Fibroblast of skin of left quadriceps (primary cell): ENCODE measurements around the gene ACOXL.
A peak's percentile ranks its signal among the peaks of the same experiment; 100 is the strongest.

Experiments used
- DNase-seq, 2 experiments: peaks; one replicate each; pipeline ENCODE4 v3.0.0-alpha.2; 2013; ENCODE audit warnings: low read depth in 2 of 2

Gene ACOXL

DNA sequence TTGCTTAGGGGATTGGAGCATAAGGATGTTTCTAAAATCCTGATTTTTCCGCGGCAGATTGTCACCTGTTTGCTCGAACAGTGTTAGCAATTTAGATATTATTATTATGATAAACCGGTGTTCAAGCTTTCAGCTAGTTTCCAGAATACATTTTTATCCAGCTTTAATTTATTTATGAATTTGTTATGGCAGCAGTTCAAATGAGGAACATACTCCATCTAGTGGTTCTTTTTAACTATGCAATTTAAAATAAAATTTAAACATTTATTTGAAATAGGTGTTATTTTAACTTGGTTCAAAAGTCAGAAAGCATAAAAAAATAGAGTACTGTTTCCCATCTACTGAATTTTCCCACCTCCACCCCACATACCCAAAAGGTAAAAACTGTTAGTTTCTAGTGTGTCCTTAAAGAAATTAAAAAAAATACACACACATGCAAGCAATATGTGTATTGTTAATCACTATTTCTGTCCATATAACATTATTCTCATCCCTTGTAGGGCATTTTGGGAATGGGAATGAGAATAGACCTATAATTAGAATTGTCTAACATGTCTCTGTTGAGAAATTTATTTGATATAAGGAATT lies 23.2 kb downstream of the ACOXL start:
- no peak for DNase-seq

DNA sequence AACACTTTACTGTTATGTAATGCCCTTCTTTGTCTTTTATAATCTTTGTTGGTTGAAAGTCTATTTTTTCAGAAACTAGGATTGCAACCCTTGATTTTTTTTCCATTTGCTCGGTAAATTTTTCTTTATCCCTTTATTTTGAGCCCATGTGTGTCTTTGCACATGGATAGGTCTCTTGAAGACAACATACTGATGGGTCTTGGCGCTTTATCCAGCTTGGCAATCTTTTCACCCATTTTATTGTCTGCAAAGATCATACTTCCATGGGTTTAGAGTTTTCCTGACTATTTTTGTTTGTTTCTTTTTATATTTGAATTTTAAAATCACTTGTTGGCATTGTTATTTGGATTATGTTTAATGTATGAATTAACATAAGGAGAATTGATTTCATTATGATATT lies 27.0 kb downstream of the ACOXL start:
- no peak for DNase-seq

DNA sequence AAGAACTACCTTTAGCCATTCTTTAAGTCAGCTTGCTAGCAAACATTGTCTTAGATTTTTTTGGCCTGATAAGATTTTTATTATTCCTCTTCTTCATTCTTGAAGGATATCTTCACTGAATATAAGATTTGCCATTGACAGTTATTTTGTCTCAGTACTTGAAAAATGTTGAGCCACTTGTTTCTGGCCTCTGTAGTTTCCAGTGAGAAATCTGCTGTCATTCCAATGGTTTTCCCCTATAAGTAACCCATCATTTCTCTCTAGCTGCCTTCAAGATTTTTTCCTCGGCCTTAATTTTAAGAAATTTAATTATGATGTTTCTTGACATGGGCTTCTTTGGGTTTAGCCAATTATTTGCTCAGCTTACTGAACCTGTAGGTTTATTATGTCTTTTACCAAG lies 32.6 kb downstream of the ACOXL start:
- DNase-seq: no peak

DNA sequence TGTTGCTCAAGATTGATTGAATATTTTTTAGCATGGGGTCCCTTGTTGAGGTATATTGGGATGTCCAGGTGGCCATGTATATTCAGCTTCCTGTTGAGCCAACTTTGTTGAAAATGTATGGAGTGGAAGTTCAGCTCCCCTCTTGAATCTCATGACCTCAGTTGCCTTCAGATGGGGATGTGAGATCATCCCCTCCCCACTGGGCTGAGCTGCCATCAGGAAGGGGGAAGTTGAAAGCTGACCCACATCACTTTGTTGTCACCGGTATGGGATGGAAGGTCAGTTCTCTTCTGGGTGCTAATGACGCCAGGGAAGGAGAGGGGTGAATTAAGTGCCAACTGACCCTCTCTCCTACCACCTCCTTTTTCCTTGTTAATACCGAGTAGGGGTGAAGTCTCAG lies 33.9 kb downstream of the ACOXL start:
- DNase-seq: no peak

DNA sequence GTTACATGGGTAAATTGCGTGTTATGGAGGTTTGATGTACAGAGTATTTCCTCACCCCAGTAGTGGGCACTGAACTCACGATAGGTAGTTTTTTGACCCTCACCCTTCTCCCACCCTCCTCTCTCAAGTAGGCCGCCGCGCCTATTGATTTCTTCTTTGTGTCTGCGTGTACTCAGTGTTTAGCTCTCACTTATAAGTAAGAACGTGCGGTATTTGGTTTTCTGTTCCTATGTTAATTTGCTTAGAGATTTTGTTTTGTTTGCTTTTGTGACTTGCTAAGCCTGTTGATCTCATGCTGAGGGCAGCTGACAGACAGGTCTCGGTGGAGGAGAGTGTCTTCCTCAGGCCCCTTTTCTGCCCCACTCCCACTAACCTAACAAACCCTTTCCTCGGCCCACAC lies 36.2 kb downstream of the ACOXL start:
- DNase-seq: no peak

DNA sequence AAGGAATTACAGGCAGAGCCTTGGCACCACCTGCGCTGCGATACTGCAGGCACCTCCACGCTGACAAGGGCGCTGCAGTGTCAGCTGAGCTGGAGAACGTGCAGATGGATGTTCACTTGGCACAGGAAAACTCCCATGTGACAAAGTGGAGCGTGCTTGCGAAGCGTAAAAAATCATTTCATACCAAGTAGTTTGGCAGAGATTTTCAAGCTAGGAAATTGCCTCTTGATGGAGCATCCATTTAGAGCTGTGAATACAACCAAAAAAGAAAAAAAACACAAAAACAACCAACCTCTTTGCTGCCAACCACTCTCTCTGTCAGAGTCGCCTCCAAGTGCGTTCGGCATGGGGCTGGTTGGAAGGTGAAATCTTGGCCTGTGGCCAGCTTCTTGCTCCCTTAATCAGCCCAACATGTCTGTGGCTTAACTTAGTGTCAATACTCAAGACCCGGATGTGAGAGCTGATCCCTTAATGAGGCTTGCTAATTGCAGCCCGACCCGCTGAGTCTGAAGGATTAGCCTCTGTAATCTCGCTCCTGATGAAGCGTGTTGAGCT lies 38.1 kb downstream of the ACOXL start:
- DNase-seq: no peak

DNA sequence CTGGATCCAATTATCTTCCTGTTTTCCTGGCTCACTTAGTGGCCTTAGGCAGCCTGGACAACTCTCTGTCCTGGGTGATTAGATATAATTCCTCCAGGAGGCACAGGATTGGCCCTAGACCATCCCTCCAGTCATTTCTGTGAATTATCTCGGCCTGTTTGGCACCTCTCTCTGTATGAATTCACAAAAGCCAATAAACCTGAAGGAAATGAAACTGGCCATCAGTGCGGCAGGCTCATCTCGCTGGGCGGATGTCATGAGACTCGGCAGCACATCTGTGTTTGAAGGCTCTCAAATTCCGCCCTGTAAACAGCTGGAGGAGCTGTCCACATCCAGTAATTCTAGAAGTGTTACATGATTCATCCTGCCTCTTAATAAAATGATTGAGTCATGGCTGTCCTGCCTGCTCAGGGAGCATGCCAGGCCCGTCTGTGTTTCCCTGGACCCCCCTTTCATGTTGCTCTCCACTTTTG lies 38.6 kb downstream of the ACOXL start:
- peak; percentile 13 to 18 for DNase-seq

DNA sequence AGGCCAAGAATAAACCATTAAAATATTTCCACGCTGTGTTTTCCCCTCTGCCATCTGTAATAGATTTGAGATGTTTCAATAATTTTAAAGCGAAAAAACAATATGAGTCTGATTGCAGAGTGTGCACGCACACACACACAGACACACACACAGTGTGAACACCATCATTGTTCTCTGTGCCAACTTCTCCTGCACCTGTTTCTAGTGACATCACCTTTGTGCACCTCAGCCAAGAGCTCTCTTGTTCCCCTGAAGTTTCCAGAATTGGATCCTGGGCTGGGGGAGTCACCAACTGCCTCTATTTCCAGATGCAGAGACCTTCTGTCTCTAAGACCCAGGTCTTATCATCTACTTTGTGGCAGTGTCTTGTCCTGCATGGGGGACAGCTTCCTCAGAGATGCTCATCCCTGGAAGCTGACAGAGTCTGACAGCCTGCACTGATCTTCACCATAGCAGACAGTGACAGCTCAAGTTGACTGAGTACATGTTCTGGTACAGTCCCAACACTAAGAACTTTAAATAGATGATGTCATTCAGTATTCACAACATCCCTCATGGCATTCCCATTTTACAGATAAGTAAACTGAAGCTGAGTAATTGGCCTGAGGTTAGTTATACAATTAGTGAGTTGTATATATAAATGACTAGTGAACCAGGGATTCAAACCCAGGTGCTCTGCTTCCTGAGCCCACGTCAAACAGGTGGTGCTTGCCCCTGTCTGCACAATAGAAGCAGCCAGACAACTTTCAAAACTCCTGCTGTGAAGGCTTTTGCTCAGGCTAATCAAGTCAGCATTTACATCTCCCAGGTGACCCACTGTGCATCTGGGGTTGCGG lies 39.4 kb downstream of the ACOXL start:
- DNase-seq: no peak

DNA sequence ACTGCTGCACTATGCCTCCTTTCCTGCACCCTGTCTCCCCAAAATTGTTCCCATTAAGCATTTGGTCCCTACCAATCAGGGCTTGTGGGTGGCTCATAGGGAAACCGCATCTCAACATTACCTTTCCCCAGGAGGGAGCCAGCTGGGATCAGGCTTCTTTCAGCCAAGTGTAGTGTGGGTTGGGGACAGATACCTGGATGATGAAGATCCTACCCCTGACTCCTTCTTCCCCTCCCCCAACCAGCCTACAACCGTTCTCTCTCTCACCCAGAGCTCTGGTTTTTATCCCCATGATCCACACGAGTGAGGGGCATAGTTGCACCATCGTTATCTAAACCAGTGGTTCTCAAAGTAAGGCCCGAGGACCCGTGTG lies 40.0 kb downstream of the ACOXL start:
- no peak for DNase-seq

DNA sequence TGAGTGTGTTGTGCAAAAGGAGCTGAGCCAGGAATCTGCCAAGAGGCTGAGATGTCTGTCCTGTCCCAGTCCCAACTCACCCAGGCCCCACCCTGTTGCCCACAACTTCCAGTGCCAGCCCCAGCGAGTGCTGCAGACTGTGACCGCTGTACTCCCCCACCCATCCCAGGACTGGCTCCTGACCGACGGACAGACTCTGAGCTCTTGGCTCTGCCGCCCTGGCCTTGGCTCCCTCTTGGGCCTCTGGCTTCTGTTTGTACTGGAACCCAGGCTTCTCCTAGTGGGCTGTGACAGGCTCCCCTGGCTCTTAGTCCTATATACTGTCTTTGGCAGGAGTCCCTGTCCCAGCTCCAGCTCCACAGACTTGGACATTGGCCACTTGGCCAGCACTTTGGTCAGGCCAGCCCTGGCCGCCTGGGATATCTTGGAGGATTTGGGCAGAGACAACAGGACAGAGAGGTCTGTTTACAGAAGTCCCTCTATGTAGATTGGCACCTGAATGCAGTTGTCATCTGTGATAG lies 41.1 kb downstream of the ACOXL start:
- no peak for DNase-seq

DNA sequence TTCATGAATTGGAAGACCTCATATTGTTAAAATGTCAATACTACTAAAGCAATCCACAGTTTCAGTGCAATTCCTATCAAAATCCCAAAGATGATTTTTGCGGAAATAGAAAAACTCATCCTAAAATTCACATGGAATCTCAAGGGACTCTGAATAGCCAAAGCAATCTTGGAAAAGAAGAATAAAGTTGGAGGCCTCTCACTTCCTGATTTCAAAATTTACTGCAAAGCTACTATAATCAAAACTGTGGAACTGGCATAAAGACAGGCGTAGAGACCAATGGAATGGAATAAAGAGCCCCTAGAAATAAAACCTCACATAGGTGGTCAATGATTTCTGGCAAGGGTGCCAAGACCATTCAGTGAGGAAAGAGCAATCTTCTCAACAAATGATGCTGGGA lies 42.3 kb downstream of the ACOXL start:
- no peak for DNase-seq

DNA sequence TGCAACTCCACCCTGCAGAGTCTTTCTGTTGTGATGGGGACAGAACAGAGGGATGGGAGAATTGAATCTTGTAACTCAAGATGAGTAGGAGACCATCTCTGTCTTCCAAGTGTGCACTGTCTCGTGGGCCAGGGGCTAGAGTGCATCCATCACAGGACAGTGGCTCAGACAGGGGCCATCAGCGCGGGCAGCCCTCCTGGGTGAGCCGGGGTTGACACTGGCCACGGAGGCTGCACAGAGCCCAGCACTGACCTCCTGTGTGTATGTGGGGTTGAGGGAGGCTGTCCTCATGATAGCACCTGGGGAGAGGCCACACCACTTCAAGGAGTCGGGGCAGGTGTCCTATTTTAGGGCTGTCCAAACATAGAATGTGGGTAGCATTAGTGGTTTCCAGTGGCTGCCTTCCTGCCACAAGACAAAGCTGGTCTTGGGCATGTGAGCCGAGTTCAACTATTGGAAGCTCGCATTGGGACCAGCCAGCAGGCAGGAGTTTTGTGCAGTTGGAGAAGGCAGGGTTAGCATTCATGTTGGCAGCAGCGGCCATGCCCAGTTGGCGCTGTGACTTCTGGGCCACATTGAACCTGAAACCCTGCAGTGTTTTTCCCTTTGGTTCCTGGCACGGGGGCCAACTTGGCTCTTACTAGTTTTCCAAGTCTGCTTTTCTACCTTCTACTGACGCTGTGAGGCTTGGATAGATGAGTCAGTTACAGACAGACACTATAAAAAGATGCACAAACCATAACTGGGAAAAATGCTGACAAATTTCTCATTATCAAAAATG lies 45.3 kb downstream of the ACOXL start:
- DNase-seq: no peak

DNA sequence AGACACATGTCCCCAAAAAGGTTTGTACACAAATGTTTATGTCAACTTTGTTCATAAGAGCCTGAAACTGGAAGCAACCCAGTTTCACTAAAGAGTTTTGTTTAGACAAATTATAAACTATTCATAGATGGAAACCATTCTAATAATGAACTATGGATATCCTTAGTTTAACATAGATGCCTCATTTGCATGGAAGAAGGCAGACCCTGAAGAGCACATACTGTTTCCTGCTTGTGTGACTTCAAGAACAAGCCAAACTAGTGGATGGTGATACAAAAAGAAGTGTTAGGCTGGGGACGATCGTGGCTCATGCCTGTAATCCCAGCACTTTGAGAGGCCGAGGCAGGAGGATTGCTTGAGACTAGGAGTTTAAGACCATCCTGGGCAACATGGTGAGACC lies 48.1 kb downstream of the ACOXL start:
- no peak for DNase-seq

DNA sequence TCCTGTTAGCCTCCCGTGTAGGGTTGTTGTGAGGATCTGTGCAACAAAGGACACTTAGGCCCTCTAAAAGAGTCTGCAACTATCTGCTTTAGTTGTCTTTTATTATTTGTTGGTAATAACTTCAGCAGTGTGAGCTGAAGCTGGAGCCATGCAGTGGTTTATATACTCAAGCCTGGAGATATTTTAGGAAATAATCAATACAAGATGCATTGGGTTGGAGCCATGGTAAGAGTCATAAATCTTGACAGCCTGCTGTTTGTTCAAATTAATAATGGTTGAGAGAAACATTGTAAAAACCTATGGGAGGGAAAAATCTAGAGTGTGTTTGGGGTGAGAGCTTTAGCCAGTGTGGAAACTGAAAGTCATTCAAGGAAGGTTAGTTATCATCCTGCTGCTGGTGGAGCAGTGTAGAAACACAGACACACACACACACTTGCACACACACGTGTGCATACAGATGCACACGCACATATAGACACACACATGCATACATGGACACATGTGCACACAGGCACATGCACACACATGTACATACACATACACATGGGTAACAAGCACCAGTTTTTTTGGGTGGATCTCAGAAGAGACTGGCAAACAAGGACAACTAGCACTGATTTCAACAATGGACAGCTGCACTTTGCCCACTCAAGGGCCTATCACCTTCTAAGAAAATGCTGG lies 51.0 kb downstream of the ACOXL start:
- no peak for DNase-seq

DNA sequence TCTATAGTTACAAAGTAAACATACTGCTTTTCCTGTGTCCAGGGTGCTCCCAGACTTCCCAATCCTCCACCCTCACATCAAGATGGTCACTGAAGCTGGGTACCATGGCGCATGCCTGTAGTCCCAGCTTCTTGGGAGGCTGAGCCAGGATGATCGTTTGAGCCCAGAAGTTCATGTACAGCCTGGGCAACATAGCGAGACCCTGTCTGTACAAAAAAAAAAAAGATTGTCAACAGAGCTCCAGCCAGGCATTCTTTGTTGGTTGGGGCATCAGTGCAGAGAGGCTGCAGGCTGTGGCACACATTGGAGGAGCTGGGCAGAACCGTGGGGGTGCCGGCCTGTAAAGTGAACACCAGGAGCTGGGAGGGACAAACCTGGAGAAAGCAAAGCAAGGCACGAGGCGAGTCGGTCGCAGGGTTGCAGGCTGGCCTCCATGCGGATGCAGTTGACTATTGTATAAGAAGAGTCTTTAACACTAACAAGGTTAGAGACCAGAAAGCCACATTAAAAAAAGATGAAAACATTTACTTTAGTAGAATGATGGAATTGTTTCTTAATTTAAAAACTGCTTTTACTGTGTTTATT lies 51.8 kb downstream of the ACOXL start:
- DNase-seq: no peak

DNA sequence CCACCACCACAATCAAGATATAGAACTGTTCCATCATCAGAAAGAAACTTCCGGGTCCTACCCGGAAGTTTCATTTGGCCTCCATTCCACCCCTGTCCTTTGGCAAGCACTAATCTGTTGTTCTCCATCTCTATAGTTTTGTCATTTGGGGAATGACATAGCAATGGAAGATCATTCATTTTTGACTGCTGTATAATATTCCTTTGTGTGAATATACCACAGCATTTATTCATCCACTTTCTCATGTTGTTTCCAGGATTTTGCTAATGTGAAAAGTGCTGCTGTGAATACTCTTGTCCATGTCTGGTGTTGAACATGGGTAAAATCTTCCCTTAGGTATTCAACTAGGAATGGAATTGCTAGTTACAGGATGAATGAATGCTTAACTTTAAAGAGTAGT lies 53.1 kb downstream of the ACOXL start:
- no peak for DNase-seq

DNA sequence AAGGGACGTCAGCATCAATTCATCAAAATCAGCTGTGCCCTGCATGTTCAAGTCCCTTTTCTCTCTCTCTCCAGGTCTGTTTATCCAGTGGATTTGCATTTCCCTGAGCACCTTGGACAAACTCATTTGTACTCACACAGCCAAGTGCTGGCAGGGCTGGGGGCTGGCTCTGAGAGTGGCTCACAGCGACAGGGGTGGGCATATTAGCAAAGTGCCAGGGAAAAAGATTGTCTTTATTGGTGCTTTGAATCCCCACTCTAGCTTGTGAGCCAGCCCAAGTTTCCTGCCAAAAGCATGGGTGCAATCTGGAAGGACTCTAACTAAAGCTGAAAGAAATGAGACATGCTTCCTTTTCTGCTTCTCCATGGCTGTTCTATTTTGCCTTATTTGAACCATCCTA lies 56.6 kb downstream of the ACOXL start:
- no peak for DNase-seq

DNA sequence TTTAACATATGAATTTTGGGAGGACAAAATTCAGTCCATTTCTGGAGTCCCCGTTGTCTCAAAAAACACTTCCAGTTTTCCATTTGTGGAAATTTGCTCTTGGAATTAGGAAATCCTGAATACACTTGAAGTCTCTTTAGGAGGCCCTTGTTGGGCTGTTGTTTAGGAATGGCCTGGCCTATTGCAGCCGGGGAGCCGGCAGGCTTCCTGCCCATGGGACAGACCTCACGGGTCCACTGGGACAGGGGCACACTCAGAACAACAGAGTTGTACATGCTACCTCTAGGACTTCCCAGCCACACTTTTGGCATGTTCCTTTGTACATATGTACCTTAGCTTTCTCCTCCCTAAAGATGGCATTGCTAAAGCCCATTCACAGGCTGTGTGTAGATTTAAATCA lies 57.3 kb downstream of the ACOXL start:
- no peak for DNase-seq

DNA sequence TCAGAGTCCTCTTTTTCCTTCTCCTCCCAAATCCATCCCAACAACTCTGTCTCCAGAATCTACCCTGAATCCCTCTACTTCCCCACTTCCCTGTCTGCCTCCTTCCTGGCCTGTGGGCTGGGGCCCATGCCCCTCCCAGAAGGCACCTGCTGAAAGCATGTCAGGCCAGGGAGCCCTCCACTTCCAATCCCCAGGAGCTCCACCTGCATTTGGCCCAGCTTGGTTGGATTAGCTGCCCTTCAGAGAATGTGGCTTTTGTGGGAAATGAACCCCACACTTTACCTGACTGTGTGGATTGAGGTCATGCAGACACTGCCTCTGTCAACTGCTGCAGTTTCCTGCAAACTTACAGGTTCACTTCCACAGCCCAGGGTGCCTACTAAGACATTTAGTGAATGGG lies 58.5 kb downstream of the ACOXL start:
- no peak for DNase-seq

DNA sequence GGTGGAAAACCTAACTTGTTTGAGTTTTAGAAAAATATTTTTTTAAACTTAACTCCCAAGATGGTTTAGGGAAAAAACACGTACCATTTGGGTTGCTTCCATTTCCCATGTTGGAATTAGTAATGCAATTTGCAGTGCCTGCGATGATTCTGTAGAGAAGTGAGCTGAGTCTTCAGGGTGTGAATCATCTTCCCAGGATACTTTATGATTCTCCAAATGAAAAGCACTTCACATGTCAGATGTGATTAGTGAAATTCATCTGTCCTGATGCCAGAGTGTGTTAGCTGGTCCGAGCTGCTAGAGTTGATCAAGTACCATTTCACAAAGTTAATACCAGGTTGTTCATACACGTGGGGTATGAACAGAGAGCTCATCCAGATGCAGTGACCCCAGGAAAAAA lies 59.1 kb downstream of the ACOXL start:
- DNase-seq: no peak

DNA sequence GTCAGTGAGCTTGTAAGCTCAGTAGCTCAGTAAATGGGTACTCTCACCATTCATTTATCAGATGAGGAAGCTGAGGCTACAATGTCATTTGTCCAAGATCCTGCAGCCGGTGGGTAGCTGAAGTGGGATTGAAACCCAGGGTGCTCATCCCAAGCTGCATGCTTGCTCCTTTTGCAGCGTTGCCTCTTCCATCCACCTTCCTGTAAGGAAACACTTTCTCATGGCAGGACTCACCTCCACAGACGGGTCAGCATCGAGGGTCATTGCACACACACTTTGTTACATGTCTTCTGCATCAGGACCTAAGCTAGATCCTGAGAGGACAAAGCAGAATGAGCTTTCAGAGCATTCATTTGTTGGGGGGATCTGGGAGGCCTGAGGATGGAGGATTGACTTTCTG lies 60.7 kb downstream of the ACOXL start:
- no peak for DNase-seq
